ENCODE data around the gene ANKRD50. TPM values are rescaled to one million over a fixed set of nuclear protein-coding genes. Genes with fewer than 3 reads are reported as not detected.

Gene ANKRD50
- total and polyA plus RNA-seq, 3 donors from 2014 or later, result 26.8 to 43.6 (median 33.2) TPM

DNA sequence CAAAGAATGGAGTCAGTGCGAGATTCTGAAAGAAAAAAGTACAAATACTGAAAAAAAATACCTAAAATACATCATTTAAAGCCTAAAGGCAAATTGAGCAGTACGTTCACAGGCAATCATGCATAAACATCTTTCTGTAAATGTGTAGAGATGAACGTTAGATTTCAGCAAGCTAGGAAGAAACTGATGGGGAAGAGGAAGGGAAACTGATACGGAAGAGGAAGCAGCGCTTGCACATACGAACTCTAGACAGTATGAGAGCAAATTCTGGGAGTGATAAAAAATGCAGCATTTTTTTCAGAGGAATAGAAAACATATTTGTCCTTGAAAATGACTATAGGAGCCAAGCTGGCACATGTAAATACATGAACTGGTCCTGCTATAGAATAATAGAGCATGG lies 9.4 kb downstream of the ANKRD50 start:
- H3K27me3 ChIP-seq, result no peaks in the 10 kb centered on the region
- WGBS, 2 donors, result 86 to 89% methylated on average over 6 of the region's 6 CpGs
- intact Hi-C loops (cut with DNase I; ENCODE audit: low total_unique reads), result no loop called here

DNA sequence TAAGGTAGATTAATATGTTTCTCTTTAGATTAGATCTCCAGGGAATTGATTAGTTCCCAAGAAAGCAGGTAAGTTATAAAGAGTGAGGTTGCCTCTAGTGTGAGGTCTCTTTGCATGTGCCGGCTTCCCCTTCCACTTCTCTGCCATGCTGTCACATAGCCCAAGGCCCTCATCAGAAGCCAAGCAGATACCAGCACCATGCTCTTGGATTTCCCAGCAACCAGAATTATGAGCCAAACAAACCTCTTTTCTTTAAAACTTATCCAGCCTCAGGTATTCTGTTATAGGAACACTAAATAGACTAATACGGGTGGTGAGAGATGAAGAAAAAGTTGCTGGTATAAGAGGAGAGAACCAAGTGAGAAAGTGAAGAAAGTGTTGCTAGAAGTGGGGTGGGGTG lies 15.1 kb downstream of the ANKRD50 start:
- no peak for DNase-seq
- 92 to 96% methylated on average over 2 of the region's 2 CpGs for WGBS, 2 donors
- Histone ChIP-seq H3K9me3 (no peaks in the 10 kb centered on the region), H3K27ac (no peak overlapping the region), H3K4me1 (no peaks in the 10 kb centered on the region), H3K36me3 (ENCODE audit: low read depth, missing control alignments) (no peaks in the 10 kb centered on the region), H3K27me3 (no peaks in the 10 kb centered on the region), H3K4me3 (no peak overlapping the region)
- intact Hi-C loops (cut with DNase I; ENCODE audit: low total_unique reads), result no loop called here
- no peak for TF ChIP-seq POLR2A (IDR thresholded peaks at IDR 0.05)
- TF ChIP-seq, protein P1, sequence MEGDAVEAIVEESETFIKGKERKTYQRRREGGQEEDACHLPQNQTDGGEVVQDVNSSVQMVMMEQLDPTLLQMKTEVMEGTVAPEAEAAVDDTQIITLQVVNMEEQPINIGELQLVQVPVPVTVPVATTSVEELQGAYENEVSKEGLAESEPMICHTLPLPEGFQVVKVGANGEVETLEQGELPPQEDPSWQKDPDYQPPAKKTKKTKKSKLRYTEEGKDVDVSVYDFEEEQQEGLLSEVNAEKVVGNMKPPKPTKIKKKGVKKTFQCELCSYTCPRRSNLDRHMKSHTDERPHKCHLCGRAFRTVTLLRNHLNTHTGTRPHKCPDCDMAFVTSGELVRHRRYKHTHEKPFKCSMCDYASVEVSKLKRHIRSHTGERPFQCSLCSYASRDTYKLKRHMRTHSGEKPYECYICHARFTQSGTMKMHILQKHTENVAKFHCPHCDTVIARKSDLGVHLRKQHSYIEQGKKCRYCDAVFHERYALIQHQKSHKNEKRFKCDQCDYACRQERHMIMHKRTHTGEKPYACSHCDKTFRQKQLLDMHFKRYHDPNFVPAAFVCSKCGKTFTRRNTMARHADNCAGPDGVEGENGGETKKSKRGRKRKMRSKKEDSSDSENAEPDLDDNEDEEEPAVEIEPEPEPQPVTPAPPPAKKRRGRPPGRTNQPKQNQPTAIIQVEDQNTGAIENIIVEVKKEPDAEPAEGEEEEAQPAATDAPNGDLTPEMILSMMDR (IDR thresholded peaks at IDR 0.05), result no peak

More for the DNA sequence above, 9.4 kb downstream of the ANKRD50 start:
- TF ChIP-seq, protein P1 (IDR thresholded peaks at IDR 0.05), result no peak
- TF ChIP-seq POLR2A (IDR thresholded peaks at IDR 0.05), result no peak
- no peak for DNase-seq
- no peaks in the 10 kb centered on the region for H3K9me3 ChIP-seq
- no peak overlapping the region for H3K27ac ChIP-seq
- H3K4me3 ChIP-seq, result no peak overlapping the region
- no peaks in the 10 kb centered on the region for H3K36me3 ChIP-seq (ENCODE audit: low read depth, missing control alignments)
- no peaks in the 10 kb centered on the region for H3K4me1 ChIP-seq

DNA sequence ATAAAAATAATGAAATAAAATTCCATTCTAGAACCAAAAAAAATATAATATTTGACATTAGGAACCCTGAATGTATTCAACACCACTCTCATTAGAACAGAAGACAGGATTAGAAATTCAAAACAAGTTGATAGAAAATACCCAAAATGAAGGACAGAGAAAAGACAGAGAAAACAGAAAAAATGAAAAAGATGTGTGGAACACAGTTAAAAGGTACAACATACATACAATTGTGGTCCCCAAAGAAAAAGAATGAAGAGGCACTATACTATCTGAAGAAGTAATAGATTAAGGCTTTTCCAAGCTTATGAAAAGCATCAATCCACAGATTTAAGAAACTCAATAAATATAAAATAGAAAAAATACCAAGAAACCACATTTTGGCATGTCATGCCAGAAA lies 16.4 kb downstream of the ANKRD50 start:
- TF ChIP-seq, protein P1 (IDR thresholded peaks at IDR 0.05), result no peak
- no peak for TF ChIP-seq POLR2A (IDR thresholded peaks at IDR 0.05)
- DNase-seq, result no peak
- H3K36me3 ChIP-seq (ENCODE audit: low read depth, missing control alignments), result no peaks in the 10 kb centered on the region
- intact Hi-C loops (cut with DNase I; ENCODE audit: low total_unique reads), result no loop called here
- no peaks in the 10 kb centered on the region for H3K9me3 ChIP-seq
- H3K27ac ChIP-seq, result no peak overlapping the region
- H3K27me3 ChIP-seq, result no peaks in the 10 kb centered on the region
- H3K4me1 ChIP-seq, result no peaks in the 10 kb centered on the region
- no peak overlapping the region for H3K4me3 ChIP-seq

DNA sequence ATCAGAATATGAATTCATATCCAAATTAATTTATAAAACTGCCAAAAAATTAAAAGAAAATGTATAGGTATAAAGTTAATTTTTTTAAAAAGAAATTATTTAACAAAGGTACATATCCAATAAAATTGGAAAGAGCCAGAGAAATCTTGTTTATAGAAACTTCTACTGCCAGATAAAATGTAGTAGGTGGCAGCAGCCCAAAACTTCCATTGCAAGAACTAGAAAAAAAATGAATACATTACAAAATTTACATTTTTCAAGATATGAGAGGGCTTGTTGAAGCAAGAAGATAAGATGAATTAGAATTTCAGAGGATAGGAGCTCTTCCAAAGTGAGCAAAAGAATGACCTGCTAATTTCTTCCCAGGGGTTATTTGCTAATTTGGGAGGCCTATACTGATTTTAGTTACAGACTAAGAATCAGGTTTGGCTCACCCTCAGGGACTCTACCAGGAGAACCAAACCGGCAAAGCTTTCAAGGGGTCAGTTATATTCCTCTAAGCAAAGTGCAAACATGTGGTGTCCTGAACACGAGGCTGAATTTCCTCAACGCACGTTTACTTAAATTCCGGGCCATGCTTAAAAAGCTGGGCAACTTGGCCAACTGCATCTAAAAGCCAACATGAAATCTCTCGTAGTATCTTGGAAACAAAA lies 17.5 kb downstream of the ANKRD50 start:
- H3K27ac ChIP-seq, result no peak overlapping the region
- no peaks in the 10 kb centered on the region for H3K27me3 ChIP-seq
- no peaks in the 10 kb centered on the region for H3K36me3 ChIP-seq (ENCODE audit: low read depth, missing control alignments)
- 89 to 92% methylated on average over 6 of the region's 6 CpGs for WGBS, 2 donors
- H3K4me1 ChIP-seq, result no peaks in the 10 kb centered on the region
- no peak overlapping the region for H3K4me3 ChIP-seq
- no peaks in the 10 kb centered on the region for H3K9me3 ChIP-seq
- TF ChIP-seq, protein P1 (IDR thresholded peaks at IDR 0.05), result no peak
- TF ChIP-seq POLR2A (IDR thresholded peaks at IDR 0.05), result no peak
- intact Hi-C loops (cut with DNase I; ENCODE audit: low total_unique reads), result no loop called here
- no peak for DNase-seq

DNA sequence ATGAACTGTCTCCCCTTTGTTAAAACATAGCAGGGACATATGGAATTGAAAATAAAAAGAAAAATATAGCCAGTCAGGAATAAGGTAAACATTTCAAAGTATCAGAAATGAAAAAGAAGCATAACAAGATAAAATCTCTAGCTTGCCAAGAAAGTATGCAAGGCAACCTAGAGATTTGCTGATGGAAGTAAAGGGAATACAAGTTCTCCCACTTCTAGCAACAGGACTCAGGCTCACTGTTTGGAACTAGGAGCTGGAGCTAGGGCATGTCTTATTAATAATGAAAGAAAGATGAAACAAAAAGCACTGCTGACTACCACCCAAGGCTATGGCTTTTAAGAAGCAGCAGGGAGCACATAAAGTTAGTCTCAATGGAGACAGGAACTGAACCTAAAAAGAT lies 18.2 kb downstream of the ANKRD50 start:
- no peak for DNase-seq
- no peaks in the 10 kb centered on the region for H3K4me1 ChIP-seq
- H3K27ac ChIP-seq, result no peak overlapping the region
- H3K27me3 ChIP-seq, result no peaks in the 10 kb centered on the region
- H3K4me3 ChIP-seq, result no peak overlapping the region
- no peaks in the 10 kb centered on the region for H3K36me3 ChIP-seq (ENCODE audit: low read depth, missing control alignments)
- intact Hi-C loops (cut with DNase I; ENCODE audit: low total_unique reads), result no loop called here
- TF ChIP-seq POLR2A (IDR thresholded peaks at IDR 0.05), result no peak
- TF ChIP-seq, protein P1 (IDR thresholded peaks at IDR 0.05), result no peak
- H3K9me3 ChIP-seq, result no peaks in the 10 kb centered on the region

Measured in testis (tissue), 3 donors.